GM13977 (cell line): ENCODE results near the gene THEM5.

Experiments
- DNase-seq: peaks from one replicate; pipeline ENCODE4 v3.0.0; 2012; ENCODE audit warnings: low spot score
- CTCF ChIP-seq: IDR thresholded peaks from 2 replicates; pipeline ENCODE4 v1.5.1; 2012; ENCODE audit warnings: mild to moderate bottlenecking, control low read depth; ENCODE audit not compliant: insufficient read depth; ENCODE audit errors: extremely low read depth, missing control alignments
- in situ Hi-C: fragments of 300-500 bp; cut with MboI; formaldehyde crosslinking; loops from one replicate; pipeline ENCODE4 v1.12.0; 2022; ENCODE audit warnings: low sequenced_read_pairs, low pct_unique_long_range_greater_than_20kb, mixed read lengths, inconsistent platforms; ENCODE audit not compliant: unreplicated experiment

THEM5 gene

GRCh38 chr1:151864411-151864810 lies 10.9 kb upstream of the THEM5 start:
- no peak for TF ChIP-seq CTCF
- no peak for DNase-seq
- in situ Hi-C loops: no loop called here

GRCh38 chr1:151862604-151863003 lies 9.1 kb upstream of the THEM5 start:
- DNase-seq: no peak
- no peak for TF ChIP-seq CTCF
- in situ Hi-C loops: no loop called here

- TF ChIP-seq CTCF: no peak
- in situ Hi-C loops: no loop called here
- DNase-seq: no peak
Measured at GRCh38 chr1:151860504-151861187, 7.1 kb upstream of the THEM5 start.

GRCh38 chr1:151859891-151860293 lies 6.4 kb upstream of the THEM5 start:
- no peak for DNase-seq
- no peak for TF ChIP-seq CTCF
- in situ Hi-C loops: no loop called here

- DNase-seq: no peak
- TF ChIP-seq CTCF: no peak
- in situ Hi-C loops: no loop called here
Measured at GRCh38 chr1:151858886-151859665, 5.6 kb upstream of the THEM5 start.

- in situ Hi-C loops: no loop called here
- no peak for DNase-seq
- no peak for TF ChIP-seq CTCF
Measured at GRCh38 chr1:151858030-151858746, 4.7 kb upstream of the THEM5 start.
